Left lung (tissue), 10 donors: ENCODE data around the gene DENND1A. TPM values are rescaled to one million over a fixed set of nuclear protein-coding genes. Genes with fewer than 3 reads are reported as not detected.

Experiments used
- ATAC-seq: fragments of 200-7000 bp; cut with Tn5 transposase; one replicate; pipeline ENCODE4 v1.9.1; 2020; ENCODE audit warnings: moderate library complexity
- DNase-seq, 4 donors: peaks; one replicate each; pipeline ENCODE4 v3.0.0-alpha.2; 2013 to 2020
- H3K27ac ChIP-seq, 2 donors: fragments of 200-600 bp; sonication (generic) in 1 of 2; one replicate each; pipeline versions ENCODE4 v1.5.0 to v1.8.0; 2020 to 2021
- H3K27me3 ChIP-seq, 2 donors: fragments of 200-600 bp; sonication (generic) in 1 of 2; one replicate each; pipeline versions ENCODE4 v1.5.0 to v1.8.0; 2020 to 2021
- H3K36me3 ChIP-seq, 2 donors: fragments of 200-600 bp; sonication (generic) in 1 of 2; one replicate each; pipeline versions ENCODE4 v1.5.0 to v1.8.0; 2020 to 2021
- H3K4me1 ChIP-seq, 2 donors: fragments of 200-600 bp; one replicate each; pipeline ENCODE4 v1.8.0; 2021
- H3K4me3 ChIP-seq, 2 donors: fragments of 200-600 bp; sonication (generic) in 1 of 2; one replicate each; pipeline versions ENCODE4 v1.5.0 to v1.8.0; 2020 to 2021; ENCODE audit warnings: mild to moderate bottlenecking in 1 of 2
- H3K9me3 ChIP-seq, 2 donors: fragments of 200-600 bp; sonication (generic) in 1 of 2; one replicate each; pipeline versions ENCODE4 v1.5.0 to v1.8.0; 2020 to 2021
- CTCF ChIP-seq, 2 donors: fragments of 200-600 bp; sonication (generic) in 1 of 2; IDR thresholded peaks; one replicate each; pipeline versions ENCODE4 v1.5.0 to v1.8.0; 2021; ENCODE audit warnings: antibody characterized with exemption in 2 of 2
- intact Hi-C, 2 donors: fragments of 100-400 bp; cut with DNase I; formaldehyde crosslinking; loops; one replicate each; pipeline versions ENCODE4 v1.11.2 to v1.14.2; 2022
- polyA plus RNA-seq, 6 donors: library from polyadenylated mRNA; unstranded; fragments of 120-200 nt; gene quantifications; one replicate each; pipeline ENCODE4 v1.2.1, GENCODE V29; 2013; ENCODE audit not compliant: insufficient read length in 6 of 6
- total RNA-seq, 2 donors: library from RNA; stranded (reverse); fragmentation: NEBNext Ultra II Directional; extraction: Animal tissue kit (Norgen Biotek cat#: 25700); gene quantifications; one replicate each; pipeline ENCODE4 v1.2.1, GENCODE V29; 2021
- donor health status: DM: no; HTN: yes; CAD: no.
- donor health status: DM: no; HTN: no; CAD: no.

The DENND1A gene
- total and polyA plus RNA-seq, 8 donors, result 8.3 to 23.2 (median 9.7) TPM

- Histone ChIP-seq H3K4me3 (peak overlapping the region in 1 of 2 donors; percentile 2), H3K27me3 (no peaks in the 10 kb centered on the region), H3K27ac (peak overlapping the region; percentile 49 to 83), H3K36me3 (no peaks in the 10 kb centered on the region), H3K9me3 (no peaks in the 10 kb centered on the region), H3K4me1 (peaks cover 0 to 53% of the 10 kb centered on the region in 2 donors)
- no peak for ATAC-seq
- DNase-seq, result no peak
- intact Hi-C loops, result no loop called here
- TF ChIP-seq CTCF (IDR thresholded peaks at IDR 0.05), result no peak
These were observed 61.9 kb downstream of the DENND1A start for GRCh38 chr9:123868002-123868401.

- H3K9me3 ChIP-seq, result no peaks in the 10 kb centered on the region
- H3K4me3 ChIP-seq, result no peak overlapping the region
- intact Hi-C loops, result no loop called here
- no peak for DNase-seq
- H3K4me1 ChIP-seq, result peaks cover 0 to 59% of the 10 kb centered on the region in 2 donors
- peak; percentile 62 for ATAC-seq
- peak overlapping the region; percentile 49 to 83 for H3K27ac ChIP-seq
- H3K27me3 ChIP-seq, result no peaks in the 10 kb centered on the region
- no peaks in the 10 kb centered on the region for H3K36me3 ChIP-seq
- no peak for TF ChIP-seq CTCF (IDR thresholded peaks at IDR 0.05)
These were observed 62.9 kb downstream of the DENND1A start for GRCh38 chr9:123867034-123867433.

- Histone ChIP-seq H3K4me1 (peaks cover 0 to 65% of the 10 kb centered on the region in 2 donors), H3K27ac (peak overlapping the region; percentile 49 to 83), H3K4me3 (no peak overlapping the region), H3K36me3 (no peaks in the 10 kb centered on the region), H3K9me3 (no peaks in the 10 kb centered on the region), H3K27me3 (no peaks in the 10 kb centered on the region)
- DNase-seq (no peak), ATAC-seq (no peak)
- no peak for TF ChIP-seq CTCF (IDR thresholded peaks at IDR 0.05)
- intact Hi-C loops, result no loop called here
These were observed 63.4 kb downstream of the DENND1A start for GRCh38 chr9:123866497-123866896.

- Histone ChIP-seq H3K4me1 (peaks cover 0 to 75% of the 10 kb centered on the region in 2 donors), H3K36me3 (no peaks in the 10 kb centered on the region), H3K27me3 (no peaks in the 10 kb centered on the region), H3K4me3 (no peak overlapping the region), H3K27ac (peak overlapping the region in 1 of 2 donors; percentile 83), H3K9me3 (no peaks in the 10 kb centered on the region)
- ATAC-seq (no peak), DNase-seq (no peak)
- no peak for TF ChIP-seq CTCF (IDR thresholded peaks at IDR 0.05)
- intact Hi-C loops, result no loop called here
These were observed 64.5 kb downstream of the DENND1A start for GRCh38 chr9:123865226-123866000.

GRCh38 chr9:123864251-123864650 lies 65.7 kb downstream of the DENND1A start:
- intact Hi-C loops, result no loop called here
- no peaks in the 10 kb centered on the region for H3K9me3 ChIP-seq
- H3K27me3 ChIP-seq, result no peaks in the 10 kb centered on the region
- no peak overlapping the region for H3K4me3 ChIP-seq
- no peak for TF ChIP-seq CTCF (IDR thresholded peaks at IDR 0.05)
- ATAC-seq, result no peak
- DNase-seq, result no peak
- H3K36me3 ChIP-seq, result no peaks in the 10 kb centered on the region
- peaks cover 0 to 75% of the 10 kb centered on the region in 2 donors for H3K4me1 ChIP-seq
- peak overlapping the region in 1 of 2 donors; percentile 83 for H3K27ac ChIP-seq
